Activated T-helper 1 cell treated with Interleukin-2 at 50 U/mL for 16 hours (primary cell): Measurements from ENCODE around the gene RTKN.
"Not testable (repeated sequence)": the region's sequence is repeated elsewhere in the genome, so short reads cannot be mapped to it uniquely, and the experiment has no call there.

Experiments
- DNase-seq: peaks from one replicate; pipeline ENCODE4 v3.0.0-alpha.2; 2020; ENCODE audit warnings: low read depth

Gene RTKN, protein sequence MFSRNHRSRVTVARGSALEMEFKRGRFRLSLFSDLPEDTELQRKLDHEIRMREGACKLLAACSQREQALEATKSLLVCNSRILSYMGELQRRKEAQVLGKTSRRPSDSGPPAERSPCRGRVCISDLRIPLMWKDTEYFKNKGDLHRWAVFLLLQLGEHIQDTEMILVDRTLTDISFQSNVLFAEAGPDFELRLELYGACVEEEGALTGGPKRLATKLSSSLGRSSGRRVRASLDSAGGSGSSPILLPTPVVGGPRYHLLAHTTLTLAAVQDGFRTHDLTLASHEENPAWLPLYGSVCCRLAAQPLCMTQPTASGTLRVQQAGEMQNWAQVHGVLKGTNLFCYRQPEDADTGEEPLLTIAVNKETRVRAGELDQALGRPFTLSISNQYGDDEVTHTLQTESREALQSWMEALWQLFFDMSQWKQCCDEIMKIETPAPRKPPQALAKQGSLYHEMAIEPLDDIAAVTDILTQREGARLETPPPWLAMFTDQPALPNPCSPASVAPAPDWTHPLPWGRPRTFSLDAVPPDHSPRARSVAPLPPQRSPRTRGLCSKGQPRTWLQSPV

DNA sequence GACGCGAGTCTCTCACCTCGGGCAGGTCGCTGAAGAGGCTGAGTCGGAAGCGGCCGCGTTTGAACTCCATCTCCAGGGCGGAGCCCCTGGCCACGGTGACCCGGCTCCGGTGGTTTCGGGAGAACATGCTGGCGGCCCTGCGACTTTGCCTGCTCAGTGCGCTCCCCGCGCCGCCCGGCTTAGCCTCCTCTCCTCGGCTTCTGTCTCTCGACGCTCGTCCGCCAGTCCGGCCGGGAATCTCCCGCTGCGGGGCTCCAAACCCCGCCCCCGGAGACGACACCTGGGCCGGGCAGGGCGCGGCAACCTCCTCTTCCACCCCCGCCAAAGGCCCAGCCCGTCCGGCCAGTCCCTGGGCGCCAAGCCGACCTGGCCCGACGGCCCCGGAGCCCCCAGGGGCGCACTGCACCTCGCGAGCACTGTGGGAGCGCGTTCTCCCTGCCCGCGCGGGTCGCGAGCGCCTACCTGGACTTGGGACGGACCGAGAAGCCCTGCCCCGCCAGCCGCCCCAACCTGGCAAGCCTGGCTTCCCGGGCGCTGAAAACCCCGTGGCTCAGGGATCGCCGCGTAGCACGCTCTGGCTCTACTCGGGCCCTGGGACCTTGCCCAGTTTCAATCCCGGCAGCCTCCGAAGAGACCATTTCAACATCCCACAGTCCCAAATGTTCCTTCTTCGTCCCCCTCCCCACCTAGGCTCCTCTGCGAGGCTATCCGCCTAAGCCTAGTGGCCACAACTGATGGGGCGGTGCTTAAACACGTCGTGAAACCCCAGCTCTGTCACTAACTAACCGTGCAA is at the start of gene RTKN:
Gene RTKN (minus strand): TSS at position 248 of the 793 bp plus-strand sequence. CDS start 121 bp downstream, at position 127.
- no peak for DNase-seq

DNA sequence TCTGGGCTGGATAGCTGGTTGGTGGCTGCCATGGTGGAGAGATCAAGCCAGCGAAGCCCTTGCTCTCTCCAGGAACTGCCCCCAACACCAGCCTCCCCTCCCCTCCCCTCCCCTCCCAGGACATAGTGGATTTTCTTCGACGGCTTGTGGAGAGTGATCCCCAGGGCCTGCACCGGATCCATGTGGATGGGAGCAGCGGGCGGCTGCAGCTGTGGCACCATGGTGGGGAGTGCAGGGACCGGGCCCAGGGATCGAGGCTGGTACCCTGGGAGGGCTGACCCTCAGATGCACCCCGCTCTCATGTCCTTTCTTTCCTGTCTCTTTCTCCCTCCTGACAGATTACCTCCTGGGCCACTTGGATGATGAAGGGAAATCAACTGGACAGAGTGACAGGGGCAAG is 48.2 kb upstream of the RTKN start:
- DNase-seq: no peak

DNA sequence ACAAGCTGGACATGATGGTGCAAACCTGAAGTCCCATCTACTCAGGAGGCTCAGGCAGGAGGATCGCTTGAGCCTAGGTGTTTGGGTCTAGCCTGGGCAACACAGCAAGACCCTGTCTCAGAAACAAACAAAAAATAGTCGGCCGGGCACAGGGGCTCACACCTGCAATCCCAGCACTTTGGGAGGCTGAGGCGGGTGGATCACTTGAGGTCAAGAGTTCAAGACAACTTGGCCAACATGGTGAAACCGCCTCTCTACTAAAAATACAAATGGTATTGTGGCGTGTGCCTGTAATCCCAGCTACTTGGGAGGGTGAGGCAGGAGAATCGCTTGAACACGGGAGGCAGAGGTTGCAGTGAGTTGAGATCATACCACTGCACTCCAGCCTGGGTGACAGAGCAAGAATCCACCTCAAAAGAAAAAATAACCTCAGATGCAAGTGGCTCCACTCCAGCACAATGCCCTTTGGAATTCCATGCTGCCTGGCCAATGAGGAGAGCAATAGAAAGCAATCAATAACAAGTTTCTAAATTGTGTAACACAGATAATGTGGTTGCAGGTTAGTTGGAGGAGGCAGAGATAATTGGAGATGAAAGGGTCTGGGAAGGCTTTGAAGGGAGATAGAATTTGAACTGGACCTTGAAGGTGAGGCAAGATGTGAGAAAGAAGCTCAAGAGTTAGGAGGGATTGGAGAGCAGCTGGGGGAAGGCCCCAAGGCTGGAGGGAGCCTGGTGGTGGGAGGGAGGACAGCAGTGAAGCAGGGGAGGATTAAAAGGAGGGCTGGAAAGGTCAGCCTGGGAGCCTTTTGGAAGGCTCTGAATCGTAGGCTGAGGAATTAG is 47.1 kb upstream of the RTKN start:
- no peak for DNase-seq

DNA sequence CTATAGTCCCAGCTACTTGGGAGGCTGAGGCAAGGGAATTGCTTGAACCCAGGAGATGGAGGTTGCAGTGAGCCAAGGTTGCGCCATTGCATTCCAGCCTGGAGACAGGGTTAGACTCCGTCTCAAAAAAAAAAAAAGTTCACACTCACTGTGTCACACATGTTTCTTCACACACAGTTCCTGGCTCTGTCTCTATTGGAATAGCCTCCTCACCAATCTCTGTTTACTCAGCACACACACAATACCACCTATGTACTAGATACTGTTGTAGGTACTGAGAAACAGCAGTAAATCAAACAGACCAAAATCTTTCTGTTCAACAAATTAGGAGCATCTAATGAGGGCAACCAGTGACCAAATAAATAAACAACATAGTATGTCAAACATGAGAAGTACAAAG is 44.4 kb upstream of the RTKN start:
- no peak for DNase-seq

DNA sequence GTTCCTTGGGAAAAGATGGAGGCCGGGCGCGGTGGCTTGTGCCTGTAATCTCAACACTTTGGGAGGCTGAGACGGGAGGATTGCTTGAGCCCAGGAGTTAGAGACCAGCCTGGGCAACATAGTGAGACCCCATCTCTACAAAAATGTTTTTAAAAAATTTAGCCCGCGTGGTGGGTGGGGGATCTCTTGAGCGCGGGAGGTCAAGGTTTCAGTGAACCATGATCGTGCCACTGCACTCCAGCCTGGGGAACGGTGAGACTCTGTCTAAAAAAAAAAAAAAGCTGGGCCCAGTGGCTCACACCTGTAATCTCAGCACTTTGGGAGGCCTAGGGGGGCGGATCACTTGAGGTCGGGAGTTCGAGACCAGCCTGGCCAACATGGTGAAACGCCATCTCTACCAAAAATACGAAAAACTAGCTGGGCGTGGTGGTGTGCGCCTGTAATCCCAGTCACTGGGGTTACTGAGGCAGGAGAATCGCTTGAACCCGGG is 42.0 kb upstream of the RTKN start:
- DNase-seq: not testable (repeated sequence)

DNA sequence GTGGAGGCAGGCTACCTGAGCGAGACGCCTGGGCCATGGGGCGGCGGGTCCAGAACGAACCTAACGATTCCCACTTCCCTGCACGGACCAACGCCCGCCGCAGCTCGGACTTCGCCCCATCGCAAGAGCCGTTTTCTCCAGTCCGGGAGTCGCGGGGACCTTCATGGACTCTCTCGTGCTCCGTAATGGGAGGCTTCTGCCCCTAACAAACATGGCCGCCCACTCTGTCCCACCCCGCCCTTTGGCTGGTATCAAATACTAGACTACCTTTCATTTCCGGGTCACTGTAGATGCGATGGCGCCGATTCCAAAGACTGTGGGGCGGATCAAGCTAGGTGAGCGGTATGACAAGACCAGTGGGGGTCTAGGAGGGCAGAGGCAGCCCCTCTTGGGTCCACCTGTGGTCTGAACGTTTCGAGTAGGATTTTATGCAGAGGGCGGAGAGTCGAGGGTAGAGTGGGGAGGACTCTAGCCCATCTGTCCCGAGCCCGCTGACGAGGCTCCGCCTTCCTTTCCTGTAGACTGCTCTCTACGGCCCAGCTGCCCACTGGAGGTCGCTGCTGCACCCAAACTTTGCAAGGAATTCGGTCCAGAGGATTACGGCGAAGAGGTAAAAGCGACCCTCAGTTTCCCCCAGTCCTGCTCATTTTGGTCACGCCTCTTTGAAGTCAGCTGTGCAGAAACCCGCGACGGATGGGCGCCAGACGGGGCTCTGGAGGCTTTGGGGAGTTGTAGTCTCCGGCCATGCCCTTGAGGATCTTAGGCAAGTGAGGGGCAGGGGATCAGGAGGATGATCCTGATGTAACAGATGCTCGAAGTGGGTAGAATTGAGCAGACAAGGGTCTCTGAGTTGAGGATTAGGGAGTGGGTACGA is 41.3 kb upstream of the RTKN start, which contains the start of the genes CCDC142 and TTC31:
Gene CCDC142 (minus strand): TSS at position 198 of the 874 bp plus-strand sequence. CDS start 161 bp downstream, at position 37.
Gene TTC31 (plus strand): TSS at position 281 of the 874 bp plus-strand sequence. CDS start 15 bp downstream, at position 296.
- peak; percentile 83 for DNase-seq

DNA sequence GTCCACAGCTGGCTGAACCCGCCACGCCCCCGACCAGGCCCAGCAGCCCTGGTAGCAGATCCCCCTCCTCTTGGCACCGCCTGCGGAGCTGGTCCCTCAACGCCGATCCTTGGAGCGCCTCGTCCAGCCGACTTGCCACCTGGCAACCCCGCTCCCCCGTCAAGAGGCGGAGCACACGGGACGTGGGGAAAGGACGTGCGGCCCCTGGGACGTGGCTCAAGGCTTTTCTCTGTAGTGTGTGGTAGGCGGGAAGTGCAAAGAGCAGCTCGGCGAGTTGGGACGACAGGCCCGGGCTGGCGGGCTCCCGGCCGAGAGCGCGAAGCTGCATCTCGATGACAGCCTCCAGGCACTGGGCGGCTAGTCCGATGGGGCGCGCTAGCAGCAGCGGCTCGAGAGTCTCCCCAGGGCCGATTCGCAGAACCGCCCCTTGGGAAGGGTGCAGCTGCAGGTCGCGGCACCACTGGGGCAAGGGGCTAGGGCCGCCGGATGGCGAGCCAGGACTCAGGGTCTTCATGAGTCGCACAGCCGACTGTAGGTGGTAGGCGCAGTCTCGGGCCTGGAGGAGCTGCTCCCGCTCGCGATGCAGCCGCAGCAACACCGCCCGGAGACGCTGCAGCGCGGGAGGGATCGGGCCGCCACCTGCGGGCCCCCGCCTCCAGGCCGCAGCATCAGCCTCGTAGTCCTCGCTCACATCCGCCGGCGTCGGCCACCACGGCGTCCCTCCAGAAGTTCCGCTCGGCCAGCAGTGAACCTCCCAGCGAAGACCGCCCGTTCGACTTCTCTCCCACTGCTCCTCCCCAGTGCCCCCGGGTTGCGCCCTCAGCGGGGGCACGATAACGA is 40.4 kb upstream of the RTKN start:
- peak; percentile 35 for DNase-seq

DNA sequence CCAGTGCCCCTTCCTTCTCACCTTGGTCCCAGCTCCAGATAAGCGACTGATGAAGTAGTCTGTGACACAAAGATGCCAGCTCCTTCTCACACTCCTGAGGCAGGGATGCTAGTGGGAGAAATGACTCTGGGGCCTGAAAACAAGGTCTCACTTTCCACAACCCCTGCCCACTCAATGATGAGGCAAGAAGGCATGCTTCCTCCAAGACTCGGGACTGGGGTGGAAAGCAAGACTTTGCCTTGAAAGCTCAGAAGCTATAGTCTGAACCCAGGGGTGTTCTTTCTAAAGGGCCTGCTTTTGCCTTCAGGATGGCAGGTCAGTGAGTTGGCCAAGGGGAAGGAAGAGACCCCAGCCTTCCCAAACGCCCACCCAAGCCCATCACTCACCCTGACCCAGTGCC is 39.7 kb upstream of the RTKN start:
- no peak for DNase-seq

DNA sequence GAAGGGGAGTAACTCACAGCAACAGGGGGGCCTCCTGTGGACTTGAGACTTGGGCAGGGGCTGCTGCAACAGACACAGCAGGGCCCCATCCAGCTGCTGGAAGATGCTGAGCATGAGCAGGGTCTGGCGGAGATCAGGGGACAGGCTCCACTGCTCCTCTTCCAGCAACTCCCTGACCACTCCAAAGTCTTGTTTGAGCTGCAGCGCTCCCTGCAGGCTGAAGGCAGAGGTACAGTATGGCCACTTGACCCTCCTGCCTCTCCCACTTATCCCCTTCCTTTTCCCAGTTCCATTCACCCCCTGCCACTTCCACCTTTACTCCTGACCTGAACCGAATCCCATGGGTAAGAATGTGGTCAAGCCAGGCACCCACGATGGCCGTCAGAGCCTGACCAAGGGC is 33.2 kb upstream of the RTKN start:
- DNase-seq: no peak

DNA sequence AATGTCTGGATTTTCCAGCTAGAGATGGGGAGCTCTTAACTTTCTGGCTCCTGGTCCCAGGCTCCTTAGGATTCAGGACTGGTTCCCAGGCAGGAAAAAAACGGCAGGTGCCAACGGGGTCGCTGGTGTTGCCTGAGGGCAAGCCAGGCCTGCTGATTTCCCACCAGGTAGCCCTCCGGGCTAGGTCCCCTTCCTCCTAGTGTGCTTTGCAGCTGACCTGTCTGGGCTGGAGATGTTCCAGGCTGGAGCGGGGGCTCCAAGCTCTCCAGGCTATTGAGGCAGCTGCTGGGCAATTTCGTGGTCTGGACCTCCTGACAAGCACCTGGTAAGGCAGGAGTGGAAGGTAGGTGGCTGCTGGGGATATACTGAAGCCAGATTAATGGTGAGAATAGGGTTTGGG is 32.7 kb upstream of the RTKN start:
- DNase-seq: no peak

DNA sequence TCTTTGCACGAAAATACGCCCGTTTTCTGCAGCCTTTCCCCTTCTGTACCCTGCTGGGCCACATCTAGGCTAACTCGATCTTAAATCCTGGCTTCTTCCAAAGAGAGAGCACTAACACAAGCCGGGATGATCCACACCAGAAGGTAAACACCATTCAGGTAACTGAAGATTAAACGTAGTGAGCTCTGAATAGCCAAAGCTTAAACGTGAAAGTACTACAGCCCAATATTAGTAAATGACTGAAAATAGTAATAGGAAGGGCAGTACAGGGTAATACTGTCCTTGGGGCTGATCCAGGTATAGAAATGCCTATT is 31.2 kb upstream of the RTKN start:
- DNase-seq: no peak

DNA sequence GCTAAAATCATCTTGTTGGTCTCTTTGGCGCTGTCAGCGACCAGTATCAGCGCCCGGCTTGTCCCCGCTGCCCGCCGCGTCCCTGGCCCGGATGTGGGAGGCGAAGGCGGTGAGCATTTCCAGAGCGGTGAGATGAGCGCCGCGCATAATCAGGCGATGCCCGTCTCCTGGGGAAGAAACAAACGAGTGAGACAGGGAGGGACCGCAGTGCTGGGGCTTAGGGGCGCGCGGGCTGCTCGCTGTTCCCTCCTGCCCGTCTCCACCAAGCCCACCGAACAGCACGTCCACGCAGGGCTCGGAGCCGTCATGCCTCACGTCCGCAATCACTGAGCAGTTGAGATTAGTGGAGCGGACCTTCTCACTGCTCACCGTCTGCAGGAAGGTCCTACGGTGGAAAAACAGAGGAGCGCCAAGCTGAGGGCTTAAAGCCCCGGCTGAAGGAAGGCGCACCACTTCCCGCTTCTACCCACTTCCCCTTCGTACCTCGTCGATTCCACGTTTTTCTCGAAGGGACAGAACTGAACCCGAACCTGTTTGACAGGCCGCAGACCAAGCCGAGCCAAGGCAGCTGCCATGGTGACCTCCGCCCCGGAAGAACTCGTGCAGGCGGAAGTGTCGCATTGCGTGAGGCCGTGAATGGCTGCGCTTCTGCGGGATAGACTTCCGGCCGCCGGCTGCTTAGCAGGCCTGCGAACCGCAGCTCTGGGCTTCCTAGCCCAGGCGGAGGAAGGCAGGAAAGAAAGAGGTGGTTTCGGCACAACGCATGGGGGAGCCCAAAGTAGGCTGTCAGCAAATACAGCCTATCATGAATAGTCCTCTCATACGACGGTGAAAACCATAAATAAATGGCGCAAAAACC is 30.6 kb upstream of the RTKN start, which contains the start of gene MRPL53:
Gene MRPL53 (minus strand): TSS at position 595 of the 859 bp plus-strand sequence. CDS start 20 bp downstream, at position 575.
- DNase-seq: peak; percentile 93

DNA sequence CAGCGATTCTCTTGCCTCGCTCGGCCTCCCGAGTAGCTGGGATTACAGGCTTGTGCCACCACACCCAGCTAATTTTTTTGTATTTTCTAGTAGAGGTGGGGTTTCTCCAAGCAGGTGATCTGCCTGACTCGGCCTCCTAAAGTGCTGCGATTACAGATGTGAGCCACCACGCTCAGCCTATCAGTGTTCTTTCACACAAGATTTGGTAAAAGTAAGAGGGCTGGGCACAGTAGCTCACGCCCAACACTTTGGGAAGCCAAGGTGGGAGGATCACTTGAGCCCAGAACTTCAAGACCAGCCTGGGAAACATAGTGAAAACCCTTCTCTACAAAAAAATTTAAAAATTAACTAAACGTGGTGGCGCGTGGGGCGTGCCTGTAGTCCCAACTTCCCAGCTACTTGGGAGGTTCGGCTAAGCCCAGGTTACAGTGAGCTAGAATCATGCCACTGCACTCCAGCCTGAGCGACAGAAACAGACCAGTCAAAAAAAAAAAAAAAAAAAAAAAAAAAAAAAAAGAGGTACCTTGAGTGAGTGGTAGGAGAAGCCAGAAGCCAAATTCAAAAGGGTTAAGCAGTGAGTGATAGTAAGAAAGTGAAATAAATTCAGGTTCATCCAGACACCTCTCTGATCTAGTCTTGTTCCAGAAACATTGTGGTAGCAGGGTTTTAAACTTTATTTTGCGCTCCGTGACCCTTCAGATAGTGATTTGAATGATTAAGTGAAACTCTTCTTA is 29.8 kb upstream of the RTKN start:
- DNase-seq: no peak

DNA sequence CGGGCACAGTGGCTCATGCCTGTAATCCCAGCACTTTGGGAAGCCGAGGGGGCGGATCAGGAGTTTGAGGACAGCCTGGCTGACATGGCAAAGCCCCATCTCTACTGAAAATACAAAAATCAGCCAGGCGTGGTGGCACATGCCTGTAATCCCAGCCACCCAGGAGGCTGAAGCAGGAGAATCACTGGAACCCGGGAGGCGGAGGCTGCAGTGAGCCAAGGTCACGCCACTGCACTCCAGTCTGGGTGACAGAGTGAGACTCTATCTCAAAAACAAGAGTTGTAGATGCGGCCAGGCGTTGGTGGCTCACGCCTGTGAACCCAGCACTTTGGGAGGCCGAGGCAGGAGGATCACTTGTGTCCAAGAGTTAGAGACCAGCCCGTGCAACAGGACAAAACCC is 29.0 kb upstream of the RTKN start:
- not testable (repeated sequence) for DNase-seq

DNA sequence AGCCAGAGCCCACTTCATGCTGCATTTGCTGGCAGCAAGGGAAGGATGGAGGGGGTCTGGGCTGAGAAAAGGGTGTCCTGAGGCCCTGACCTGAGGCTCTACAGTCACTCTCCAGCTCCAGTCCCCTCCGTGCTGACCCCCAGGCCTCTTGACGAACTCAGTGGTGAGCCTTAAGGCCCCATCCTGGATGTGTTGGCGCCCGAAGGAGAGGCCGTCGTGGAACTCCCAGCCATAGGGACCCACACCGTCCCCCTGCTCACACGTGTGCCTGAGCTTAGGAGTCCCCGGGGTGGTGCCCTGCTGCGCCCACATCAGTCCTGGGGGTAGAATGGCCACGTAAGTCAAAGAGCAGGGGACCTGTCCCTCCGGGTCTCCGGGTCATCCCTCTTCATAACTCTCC is 22.7 kb upstream of the RTKN start:
- DNase-seq: no peak

DNA sequence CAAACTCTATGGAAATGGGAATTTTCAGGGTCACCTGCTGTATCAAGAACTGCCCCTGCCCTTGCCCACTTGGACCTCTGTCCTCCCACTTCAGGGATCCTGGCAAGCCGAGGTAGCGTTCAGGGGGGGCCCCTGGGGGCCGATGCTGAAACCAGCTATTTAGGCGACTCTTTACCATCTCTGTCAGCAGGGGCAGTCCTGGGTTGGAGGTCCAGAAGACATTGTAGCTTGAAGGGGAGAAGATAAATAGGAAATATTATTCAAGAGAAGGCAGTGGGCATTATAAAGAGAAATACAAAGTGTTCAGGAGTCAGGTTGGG is 21.0 kb upstream of the RTKN start:
- DNase-seq: no peak

DNA sequence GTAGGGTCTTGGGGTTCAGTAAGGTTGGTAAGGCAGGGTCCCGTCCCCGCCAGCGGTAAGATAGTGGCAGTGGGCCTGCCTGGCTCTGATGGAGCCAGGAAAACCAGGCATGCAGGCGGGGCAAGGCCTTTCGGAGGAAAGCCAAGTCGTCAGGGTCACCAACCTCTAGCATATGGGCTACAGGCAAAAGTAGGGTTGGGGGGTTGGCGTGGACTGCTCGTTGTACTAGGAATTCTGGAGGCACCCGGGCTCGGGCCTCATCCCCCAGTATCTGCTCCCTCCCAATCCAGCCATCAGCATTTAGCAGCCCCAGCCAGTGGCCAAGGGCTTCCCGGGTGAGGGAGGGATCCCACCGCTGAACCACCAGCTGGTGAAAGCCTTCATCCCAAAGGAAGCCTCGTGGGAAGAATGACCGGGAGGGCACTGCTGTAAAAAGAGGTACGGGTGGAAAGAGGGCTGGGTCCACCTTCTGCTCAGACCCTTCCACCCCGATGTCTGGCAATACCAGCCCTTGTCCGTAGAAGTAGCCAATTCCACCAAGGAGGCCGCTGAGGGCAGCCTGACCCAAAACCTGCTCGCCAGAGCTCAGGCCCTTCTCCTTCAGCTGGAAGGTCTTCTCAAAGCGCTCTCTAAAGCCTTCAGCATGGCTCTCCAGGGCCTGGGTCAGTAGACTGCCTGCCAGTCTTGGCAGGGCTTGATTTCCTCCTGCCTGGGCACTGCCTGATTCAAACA is 20.5 kb upstream of the RTKN start:
- DNase-seq: no peak
